Fibroblast of lung (primary cell): ENCODE data around the gene VIPAS39.

Experiments used
- EZH2 ChIP-seq: IDR thresholded peaks from 2 replicates; pipeline ENCODE4 v1.5.1; 2012; ENCODE audit warnings: low read length, control low read depth, mild to moderate bottlenecking; ENCODE audit errors: missing control alignments
- TF ChIP-seq, protein P1 (sequence below), 2 donors: IDR thresholded peaks in 1 of 2; conservative IDR thresholded peaks in 1 of 2; 1 replicate in 1 of 2; 2 replicates in 1 of 2; pipeline ENCODE4 v1.5.1; 2011 to 2012; ENCODE audit warnings: low read length in 2 of 2, control low read depth in 1 of 2, inconsistent platforms in 1 of 2, low read depth in 1 of 2, mild to moderate bottlenecking in 1 of 2

DNA sequence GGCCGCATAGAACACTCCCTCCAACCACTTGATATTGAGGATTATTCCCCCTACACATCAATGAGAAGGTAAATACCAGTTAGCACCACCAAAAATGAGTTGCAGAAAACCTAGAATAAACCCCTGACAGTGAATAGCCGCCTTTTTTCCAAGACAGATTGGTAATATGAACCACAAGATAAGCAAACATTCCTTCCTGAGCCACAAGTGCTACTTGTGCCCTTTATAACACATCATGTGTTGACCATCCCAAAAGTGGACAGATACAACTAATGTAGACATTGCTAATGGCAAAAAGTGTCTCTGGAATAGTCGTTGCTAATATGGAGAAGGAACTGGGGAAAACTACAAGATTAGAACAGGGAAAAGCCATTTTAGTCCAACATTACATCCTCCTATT is 51.3 kb downstream of the VIPAS39 start:
- TF ChIP-seq, protein P1, sequence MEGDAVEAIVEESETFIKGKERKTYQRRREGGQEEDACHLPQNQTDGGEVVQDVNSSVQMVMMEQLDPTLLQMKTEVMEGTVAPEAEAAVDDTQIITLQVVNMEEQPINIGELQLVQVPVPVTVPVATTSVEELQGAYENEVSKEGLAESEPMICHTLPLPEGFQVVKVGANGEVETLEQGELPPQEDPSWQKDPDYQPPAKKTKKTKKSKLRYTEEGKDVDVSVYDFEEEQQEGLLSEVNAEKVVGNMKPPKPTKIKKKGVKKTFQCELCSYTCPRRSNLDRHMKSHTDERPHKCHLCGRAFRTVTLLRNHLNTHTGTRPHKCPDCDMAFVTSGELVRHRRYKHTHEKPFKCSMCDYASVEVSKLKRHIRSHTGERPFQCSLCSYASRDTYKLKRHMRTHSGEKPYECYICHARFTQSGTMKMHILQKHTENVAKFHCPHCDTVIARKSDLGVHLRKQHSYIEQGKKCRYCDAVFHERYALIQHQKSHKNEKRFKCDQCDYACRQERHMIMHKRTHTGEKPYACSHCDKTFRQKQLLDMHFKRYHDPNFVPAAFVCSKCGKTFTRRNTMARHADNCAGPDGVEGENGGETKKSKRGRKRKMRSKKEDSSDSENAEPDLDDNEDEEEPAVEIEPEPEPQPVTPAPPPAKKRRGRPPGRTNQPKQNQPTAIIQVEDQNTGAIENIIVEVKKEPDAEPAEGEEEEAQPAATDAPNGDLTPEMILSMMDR (conservative IDR thresholded peaks at IDR 0.05 in 1 of 2, IDR thresholded peaks at IDR 0.05 in 1 of 2; ENCODE audit: low read depth in 1 of 2, low read length in 2 of 2): no peak
- no peak for TF ChIP-seq EZH2
